Activated CD4-positive, alpha-beta T cell treated with anti-CD3 and anti-CD28 coated beads for 24 hours (primary cell): ENCODE data around the gene FADS6.

Source experiments
- DNase-seq, 2 donors: peaks; one replicate each; pipeline ENCODE4 v3.0.0-alpha.2; 2020; ENCODE audit warnings: low read depth in 2 of 2

FADS6 gene

DNA sequence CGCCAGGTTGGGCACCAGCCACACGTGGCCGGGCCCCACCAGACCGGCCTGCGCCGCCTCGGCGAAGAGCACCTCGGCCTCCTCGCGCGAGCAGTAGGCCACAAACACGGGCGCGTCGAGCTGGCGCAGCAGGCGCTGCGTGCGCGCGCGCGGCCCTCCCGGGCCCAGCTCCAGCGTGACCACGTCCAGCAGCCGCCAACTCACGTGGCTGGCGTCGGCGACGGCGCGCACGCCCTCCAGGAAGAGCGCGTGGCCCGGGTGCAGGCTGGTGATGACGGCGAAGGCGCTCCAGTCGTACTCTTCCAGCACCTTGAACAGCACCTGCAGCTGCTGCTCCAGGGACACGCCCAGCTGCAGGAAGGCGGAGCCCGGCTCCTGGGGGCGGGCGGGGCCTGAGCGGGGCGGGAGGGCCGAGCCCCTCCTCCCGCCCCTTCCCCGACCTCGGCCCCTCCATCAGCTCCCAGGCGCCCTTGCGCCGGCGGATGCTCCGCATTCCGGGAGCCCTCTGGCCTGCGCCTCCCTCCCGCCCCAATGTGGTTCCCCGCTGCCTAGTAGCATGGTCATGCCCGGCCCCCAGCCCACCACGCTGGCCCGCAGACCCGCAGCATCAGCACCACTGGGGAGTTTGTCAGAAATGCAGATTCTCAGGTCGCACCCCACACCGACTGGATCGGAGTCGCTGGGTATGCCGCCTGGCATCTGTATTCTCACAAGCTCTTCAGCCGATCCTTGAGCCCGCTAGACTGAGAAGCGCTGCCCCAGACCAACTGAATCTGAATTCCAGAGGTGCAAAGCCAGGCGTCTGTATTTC, 41.0 kb downstream of the FADS6 start:
- DNase-seq, result peak; percentile 38 to 47

GRCh38 chr17:74851612-74852236, 41.7 kb downstream of the FADS6 start:
- DNase-seq, result no peak

GRCh38 chr17:74850914-74851313, 42.5 kb downstream of the FADS6 start:
- DNase-seq, result no peak

GRCh38 chr17:74850310-74850709, 43.1 kb downstream of the FADS6 start:
- no peak for DNase-seq

- no peak for DNase-seq
Measured at GRCh38 chr17:74848656-74849399, 44.6 kb downstream of the FADS6 start.

- DNase-seq, result no peak
Measured at GRCh38 chr17:74846621-74847020, 46.8 kb downstream of the FADS6 start.

- no peak for DNase-seq
Measured at GRCh38 chr17:74843352-74843627, 50.1 kb downstream of the FADS6 start.

DNA sequence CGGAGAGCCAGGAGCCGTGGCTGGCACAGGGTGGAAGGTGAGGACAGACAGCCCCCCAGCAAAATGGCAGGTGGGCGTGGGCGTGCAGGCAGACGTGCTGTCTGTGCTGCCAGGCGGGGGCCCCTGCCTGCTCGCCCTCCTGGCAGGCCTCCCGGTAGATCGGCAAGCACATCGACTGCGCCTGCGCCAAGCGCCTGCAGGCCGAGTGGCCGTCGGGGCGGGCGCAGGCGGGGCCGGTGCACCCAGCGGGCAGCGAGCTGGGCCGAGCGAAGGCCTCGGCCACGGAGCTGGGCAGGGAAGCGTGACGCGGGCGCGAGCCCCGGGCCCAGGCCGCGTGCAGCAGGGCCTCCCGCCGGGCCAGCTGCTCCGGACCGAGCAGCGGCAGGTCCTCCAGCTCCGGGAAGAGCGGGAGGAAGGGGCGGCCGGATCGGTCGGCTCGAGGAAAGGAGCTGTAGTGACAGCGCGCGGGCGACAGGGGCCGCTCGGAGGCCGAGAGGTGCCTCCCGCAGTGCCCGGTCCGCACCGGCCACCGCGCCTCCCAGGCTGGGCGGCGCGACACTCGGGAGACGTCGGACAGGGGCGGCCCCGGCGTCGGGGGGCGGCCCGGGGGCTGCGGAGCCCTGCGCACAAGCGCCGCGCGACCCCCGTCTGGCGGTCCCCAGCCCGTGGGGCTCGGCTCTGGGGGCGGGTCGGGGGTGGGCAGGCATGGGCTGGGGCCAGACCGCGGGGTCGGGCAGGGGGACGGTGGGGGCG, 50.7 kb downstream of the FADS6 start:
- DNase-seq, result no peak

GRCh38 chr17:74842146-74842598, 51.3 kb downstream of the FADS6 start:
- DNase-seq, result no peak

DNA sequence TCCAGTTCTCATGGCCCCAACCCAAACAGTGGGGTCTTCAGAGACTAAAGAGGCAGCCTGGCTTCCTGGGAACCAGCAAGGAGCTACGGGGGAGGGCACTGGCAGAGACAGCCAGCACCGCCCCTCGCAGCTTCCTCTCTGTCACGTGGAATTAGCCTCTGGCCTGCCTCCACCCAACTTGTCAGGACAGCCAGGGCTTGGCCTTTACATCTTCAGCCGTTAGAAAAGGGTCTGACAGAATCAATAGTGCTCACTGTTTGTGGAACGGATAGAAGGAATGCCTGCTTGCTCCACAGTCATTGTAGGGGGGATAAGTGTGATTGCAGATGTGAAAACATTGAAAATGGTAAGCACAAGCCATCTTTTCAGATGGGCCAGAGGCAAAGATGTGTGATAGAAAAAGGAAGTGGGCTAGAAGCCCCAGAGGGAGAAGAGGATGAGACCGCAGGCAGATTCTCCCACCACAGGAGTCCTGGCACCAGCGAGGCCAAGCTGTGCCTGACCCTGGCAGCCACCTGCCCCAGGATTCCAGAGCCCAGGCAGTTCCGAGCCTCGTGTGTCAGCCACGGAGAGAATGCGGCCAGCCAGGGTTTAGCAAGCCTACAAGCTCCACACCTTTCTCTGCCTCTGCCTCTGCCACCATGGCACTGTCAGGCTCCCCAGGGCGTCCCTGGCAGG, 52.3 kb downstream of the FADS6 start:
- no peak for DNase-seq

DNA sequence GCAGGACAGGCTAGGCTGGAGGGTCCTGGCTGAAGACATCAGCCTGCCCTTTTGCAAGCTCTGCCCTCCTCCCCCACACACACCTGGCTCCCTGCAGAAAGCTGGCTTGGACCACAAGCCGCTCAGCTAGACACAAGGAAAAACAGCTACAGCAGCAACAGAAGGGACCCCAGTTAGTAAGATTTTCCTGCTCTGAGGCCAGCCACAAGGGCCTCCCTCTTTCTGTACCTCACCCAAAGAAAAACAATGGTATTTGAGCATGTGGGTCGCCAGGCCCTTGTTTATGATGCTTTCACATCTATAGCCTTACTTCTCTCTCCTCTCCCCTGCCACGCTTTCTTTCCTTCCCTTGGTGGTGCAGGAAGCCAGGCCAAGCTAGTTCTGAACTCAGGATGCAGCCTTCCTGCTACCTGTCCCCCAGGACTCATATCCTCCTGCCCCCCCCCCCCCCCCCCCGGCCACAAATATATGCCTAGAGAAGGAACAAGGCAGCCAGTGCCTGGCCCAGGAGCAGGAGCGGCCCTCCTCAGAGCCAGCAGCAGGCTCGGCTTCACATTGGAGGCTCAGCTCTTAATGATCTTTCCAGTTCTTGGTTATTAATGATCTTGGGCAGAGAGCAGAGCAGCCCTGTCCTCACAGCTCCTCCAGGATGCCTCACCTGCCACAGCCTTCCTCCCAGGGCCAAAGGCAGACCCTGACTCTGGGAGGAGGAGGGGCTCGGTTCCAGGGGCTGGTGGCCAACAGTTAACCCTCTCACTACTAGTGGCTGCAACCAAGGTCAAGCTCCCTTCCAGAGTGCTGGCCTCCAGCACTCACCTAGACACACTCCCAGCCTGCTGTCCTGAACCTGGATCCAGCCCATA, 53.2 kb downstream of the FADS6 start:
- no peak for DNase-seq

GRCh38 chr17:74838274-74838673, 55.2 kb downstream of the FADS6 start:
- no peak for DNase-seq

GRCh38 chr17:74836691-74837467, 56.6 kb downstream of the FADS6 start:
- DNase-seq, result no peak

- no peak for DNase-seq
Measured at GRCh38 chr17:74836191-74836590, 57.2 kb downstream of the FADS6 start.

DNA sequence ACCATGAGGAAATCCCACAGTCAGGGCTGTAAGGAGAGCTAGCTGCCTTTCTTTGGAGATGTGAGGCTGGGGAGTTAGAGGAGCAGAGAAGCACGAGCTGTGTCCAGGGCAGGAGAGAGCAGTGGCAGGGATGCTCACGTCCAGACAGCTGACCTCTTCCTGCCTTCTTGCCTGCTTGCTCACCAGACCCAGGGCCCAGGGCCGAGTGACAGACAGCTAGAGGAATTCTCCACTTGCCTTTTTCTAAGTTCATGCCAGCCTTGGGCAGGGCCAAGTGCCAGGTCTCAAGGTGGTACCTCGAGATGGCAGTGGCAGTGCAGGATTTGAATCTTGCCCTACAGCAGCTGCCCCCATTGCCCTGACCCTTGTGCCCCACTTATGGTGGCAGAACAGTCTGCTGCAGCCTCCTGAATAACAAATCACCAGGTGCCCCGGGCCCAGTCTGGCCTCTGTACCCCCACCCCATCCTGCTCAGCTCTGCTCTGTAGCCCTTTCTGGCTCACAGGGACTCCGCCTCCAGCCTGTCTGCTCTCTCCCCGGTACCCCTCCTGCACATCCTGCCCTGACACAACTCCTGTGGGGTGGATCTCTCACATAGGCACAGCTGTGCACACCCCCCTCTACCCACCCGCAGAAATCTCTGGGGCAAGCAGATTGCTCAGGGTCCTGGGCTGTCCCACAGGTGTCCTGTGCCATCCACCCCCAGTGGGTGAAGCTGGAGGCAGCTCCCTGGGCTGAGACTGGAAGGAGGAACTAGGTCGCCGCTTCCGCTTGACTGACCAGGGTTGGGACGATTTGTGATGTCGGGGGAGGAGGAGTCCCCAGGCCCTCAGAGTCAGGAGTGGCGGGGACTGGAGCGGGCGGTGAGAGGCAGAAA, 59.7 kb downstream of the FADS6 start:
- no peak for DNase-seq

DNA sequence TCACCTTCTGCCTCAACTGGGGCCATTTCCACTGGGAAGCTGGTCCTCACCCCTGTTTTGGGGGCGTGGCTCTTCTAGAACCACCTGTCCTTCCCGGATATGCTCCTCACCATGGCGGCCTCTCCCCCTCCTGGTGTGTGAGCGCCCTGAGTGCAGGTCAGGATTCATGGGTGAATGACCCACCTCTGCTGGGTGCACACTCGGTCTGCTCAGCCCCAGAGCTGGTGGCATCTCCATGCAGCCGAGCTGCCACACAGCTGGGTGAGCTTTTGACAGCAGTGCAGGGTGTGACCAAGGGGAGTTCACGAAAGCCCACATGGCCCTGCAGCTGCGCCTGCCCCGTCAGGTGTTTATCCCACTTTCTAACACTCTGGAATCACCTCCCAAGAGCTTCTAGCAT, 61.0 kb downstream of the FADS6 start:
- no peak for DNase-seq

GRCh38 chr17:74831444-74832146, 61.8 kb downstream of the FADS6 start:
- no peak for DNase-seq

GRCh38 chr17:74830861-74831260, 62.6 kb downstream of the FADS6 start:
- no peak for DNase-seq
